ENCODE measurements around the gene NANOS3.

- no peak for TF ChIP-seq RAD21 (CRISPR knock-in tag; conservative IDR thresholded peaks at IDR 0.05 in 1 of 2, IDR thresholded peaks at IDR 0.05 in 1 of 2)
- TF ChIP-seq HDGF (IDR thresholded peaks at IDR 0.05): no peak
- no peak for TF ChIP-seq TFE3 (CRISPR knock-in tag; IDR thresholded peaks at IDR 0.05)
- no peak for TF ChIP-seq RNF2 (IDR thresholded peaks at IDR 0.05)
- TF ChIP-seq NFYB (IDR thresholded peaks at IDR 0.05; ENCODE audit: extremely low read depth, insufficient read length): no peak
- TF ChIP-seq ATF2 (CRISPR knock-in tag; IDR thresholded peaks at IDR 0.05): no peak
- no peak for TF ChIP-seq FOXA1 (IDR thresholded peaks at IDR 0.05; ENCODE audit: borderline replicate concordance)
- TF ChIP-seq NONO (IDR thresholded peaks at IDR 0.05; ENCODE audit: low read depth in 2 of 2, low read length in 1 of 2): no peak
Observed at GRCh38 chr19:13929340-13929739, 52.4 kb downstream of the NANOS3 start.
